Keratinocyte (primary cell): Measurements from ENCODE around the gene TMEM184C. TPM values are rescaled to one million over a fixed set of nuclear protein-coding genes. Genes with fewer than 3 reads are reported as not detected.

Experiments used
- DNase-seq: peaks from one replicate; pipeline ENCODE4 v3.0.0-alpha.2; 2011; ENCODE audit warnings: low read depth, missing footprints, low spot score
- FAIRE-seq: peaks from 2 replicates; lab custom pipeline; 2011; peaks lifted over from hg19 to GRCh38; lab: Jason Lieb, UNC
- H2AFZ ChIP-seq: 2 replicates; pipeline ENCODE4 v1.6.0; 2012; ENCODE audit warnings: low read length, control low read depth, inconsistent platforms; ENCODE audit not compliant: control insufficient read depth
- H3K27ac ChIP-seq: 2 replicates; pipeline ENCODE4 v1.5.1; 2011; ENCODE audit warnings: low read length; ENCODE audit not compliant: control insufficient read depth, insufficient read depth
- H3K27me3 ChIP-seq: 3 replicates; pipeline ENCODE4 v1.6.0; 2011; ENCODE audit warnings: low read length; ENCODE audit not compliant: control insufficient read depth, insufficient read depth; ENCODE audit errors: extremely low read depth
- H3K36me3 ChIP-seq, 2 experiments: 2 replicates in 1 of 2; 3 replicates in 1 of 2; pipeline ENCODE4 v1.5.1; 2011; ENCODE audit warnings: low read length in 2 of 2, mild to moderate bottlenecking in 1 of 2; ENCODE audit not compliant: control insufficient read depth in 2 of 2, insufficient read depth in 2 of 2; ENCODE audit errors: extremely low read depth in 1 of 2
- H3K4me1 ChIP-seq: 3 replicates; pipeline ENCODE4 v1.5.1; 2011; ENCODE audit warnings: low read length; ENCODE audit not compliant: control insufficient read depth, insufficient read depth; ENCODE audit errors: extremely low read depth
- H3K4me2 ChIP-seq: 3 replicates; pipeline ENCODE4 v1.6.0; 2011; ENCODE audit warnings: low read depth, low read length; ENCODE audit not compliant: control insufficient read depth, insufficient read depth; ENCODE audit errors: extremely low read depth
- H3K4me3 ChIP-seq, 3 experiments: fragments of 200-600 bp in 1 of 3; sonication (generic) in 1 of 3; 2 replicates in 2 of 3; 3 replicates in 1 of 3; pipeline ENCODE4 v1.5.1; 2011 to 2016; ENCODE audit warnings: low read length in 3 of 3, mild to moderate bottlenecking in 3 of 3, control low read depth in 2 of 3, inconsistent platforms in 1 of 3, low read depth in 1 of 3, mixed read lengths in 1 of 3, mixed run types in 1 of 3, moderate library complexity in 1 of 3; ENCODE audit not compliant: control insufficient read depth in 2 of 3, insufficient read depth in 2 of 3; ENCODE audit errors: extremely low read depth in 1 of 3
- H3K79me2 ChIP-seq: 2 replicates; pipeline ENCODE4 v1.6.0; 2012; ENCODE audit warnings: low read length; ENCODE audit not compliant: control insufficient read depth, insufficient read depth
- H3K9ac ChIP-seq: 3 replicates; pipeline ENCODE4 v1.6.0; 2011; ENCODE audit warnings: low read length; ENCODE audit not compliant: control insufficient read depth, insufficient read depth; ENCODE audit errors: extremely low read depth
- H3K9me1 ChIP-seq: 3 replicates; pipeline ENCODE4 v1.6.0; 2011; ENCODE audit warnings: low read length; ENCODE audit not compliant: control insufficient read depth, insufficient read depth; ENCODE audit errors: extremely low read depth
- H3K9me3 ChIP-seq: 2 replicates; pipeline ENCODE4 v1.5.1; 2012; ENCODE audit warnings: low read depth, low read length; ENCODE audit not compliant: control insufficient read depth
- H4K20me1 ChIP-seq: 3 replicates; pipeline ENCODE4 v1.6.0; 2011; ENCODE audit warnings: low read length; ENCODE audit not compliant: control insufficient read depth, insufficient read depth; ENCODE audit errors: extremely low read depth
- CTCF ChIP-seq, 3 experiments: IDR thresholded peaks in 1 of 3; conservative IDR thresholded peaks in 1 of 3; optimal IDR thresholded peaks in 1 of 3; 2 replicates in 2 of 3; 3 replicates in 1 of 3; pipeline versions ENCODE3 to v1.5.1; 2011; ENCODE audit warnings: low read length in 3 of 3, mild to moderate bottlenecking in 3 of 3, moderate library complexity in 2 of 3, control low read depth in 1 of 3, inconsistent platforms in 1 of 3; ENCODE audit not compliant: insufficient read depth in 2 of 3; ENCODE audit errors: extremely low read depth in 1 of 3
- EZH2 ChIP-seq: IDR thresholded peaks from one replicate; pipeline ENCODE4 v1.6.1; 2012; ENCODE audit warnings: inconsistent platforms, mild to moderate bottlenecking, low read length, moderate library complexity
- dilution Hi-C: fragments of 300-500 bp; cut with MboI; formaldehyde crosslinking; loops from one replicate; pipeline ENCODE4 v1.7.0; 2020; ENCODE audit warnings: low sequenced_read_pairs; ENCODE audit not compliant: extremely low pct_ligation_motif_present
- polyA plus RNA-seq, 5 experiments: library from polyadenylated mRNA; depleted of rRNA in 3 of 5; stranded (reverse) in 3 of 5; stranded (forward) in 1 of 5; unstranded in 1 of 5; fragments of >200 nt; gene quantifications; 1 replicate in 1 of 5; 2 replicates in 3 of 5; 3 replicates in 1 of 5; pipeline versions ENCODE4 v1.2.1 to v1.2.3, GENCODE V29; 2011 to 2012; ENCODE audit warnings: missing spikeins in 2 of 5, low read depth in 1 of 5, low replicate concordance in 1 of 5

Gene TMEM184C
- polyA plus RNA-seq, 1 donor (not counting 4 experiments of a cell fraction or from before 2014, with no cell fraction given): 32.2 TPM

- dilution Hi-C loops: no loop called here
- H3K4me2 ChIP-seq: no peak overlapping the region
These were observed 20.8 kb upstream of the TMEM184C start for GRCh38 chr4:147596377-147596776.

GRCh38 chr4:147596981-147597380 lies 20.2 kb upstream of the TMEM184C start:
- Histone ChIP-seq H3K4me1 (peaks cover 12% of the 10 kb centered on the region), H2AFZ (no peak overlapping the region), H3K9me1 (no peaks in the 10 kb centered on the region), H4K20me1 (no peaks in the 10 kb centered on the region), H3K4me2 (peak overlapping the region; percentile 41), H3K27me3 (no peaks in the 10 kb centered on the region), H3K9ac (no peak overlapping the region), H3K79me2 (no peaks in the 10 kb centered on the region), H3K36me3 (no peaks in the 10 kb centered on the region), H3K4me3 (no peak overlapping the region), H3K27ac (no peak overlapping the region), H3K9me3 (no peaks in the 10 kb centered on the region)
- no peak for TF ChIP-seq CTCF (optimal IDR thresholded peaks at IDR 0.05 in 1 of 3, IDR thresholded peaks at IDR 0.05 in 1 of 3, conservative IDR thresholded peaks at IDR 0.05 in 1 of 3; ENCODE audit: extremely low read depth in 1 of 3, insufficient read depth in 2 of 3, low read length in 3 of 3)
- TF ChIP-seq EZH2: no peak
- dilution Hi-C loops: no loop called here
- FAIRE-seq (no peak), DNase-seq (no peak)

More at GRCh38 chr4:147596377-147596776, 20.8 kb upstream of the TMEM184C start:
- H3K27ac ChIP-seq: no peak overlapping the region
- H3K9ac ChIP-seq: no peak overlapping the region
- no peaks in the 10 kb centered on the region for H3K27me3 ChIP-seq
- no peak for TF ChIP-seq CTCF (optimal IDR thresholded peaks at IDR 0.05 in 1 of 3, IDR thresholded peaks at IDR 0.05 in 1 of 3, conservative IDR thresholded peaks at IDR 0.05 in 1 of 3; ENCODE audit: extremely low read depth in 1 of 3, insufficient read depth in 2 of 3, low read length in 3 of 3)
- TF ChIP-seq EZH2: no peak
- H3K4me1 ChIP-seq: peaks cover 12% of the 10 kb centered on the region
- H3K36me3 ChIP-seq: no peaks in the 10 kb centered on the region
- no peak overlapping the region for H3K4me3 ChIP-seq
- no peaks in the 10 kb centered on the region for H4K20me1 ChIP-seq
- no peak for FAIRE-seq
- H3K9me1 ChIP-seq: no peaks in the 10 kb centered on the region
- no peak overlapping the region for H2AFZ ChIP-seq
- H3K79me2 ChIP-seq: no peaks in the 10 kb centered on the region
- no peak for DNase-seq
- H3K9me3 ChIP-seq: no peaks in the 10 kb centered on the region
